Small intestine (tissue), 7 donors: ENCODE measurements around the gene NCKIPSD. TPM values are rescaled to one million over a fixed set of nuclear protein-coding genes. Genes with fewer than 3 reads are reported as not detected.

Source experiments
- DNase-seq, 2 donors: peaks; one replicate each; pipeline versions ENCODE4 v3.0.0 to v3.0.0-alpha.2; 2013
- FAIRE-seq: peaks from 2 replicates; lab custom pipeline; 2012; peaks lifted over from hg19 to GRCh38; lab: Jason Lieb, UNC
- H3K27ac ChIP-seq, 3 donors: one replicate each; pipeline ENCODE4 v1.5.1; 2013; ENCODE audit warnings: low read length in 2 of 3, mild to moderate bottlenecking in 2 of 3, control low read depth in 1 of 3, inconsistent platforms in 1 of 3, low read depth in 1 of 3, moderate library complexity in 1 of 3
- H3K27me3 ChIP-seq, 3 donors: one replicate each; pipeline ENCODE4 v1.6.1; 2013; ENCODE audit warnings: low read length in 3 of 3, inconsistent platforms in 1 of 3; ENCODE audit not compliant: control insufficient read depth in 3 of 3, insufficient read depth in 3 of 3
- H3K36me3 ChIP-seq, 3 donors: one replicate each; pipeline ENCODE4 v1.6.1; 2013; ENCODE audit warnings: low read length in 3 of 3, inconsistent platforms in 1 of 3, low read depth in 1 of 3, mild to moderate bottlenecking in 1 of 3, moderate library complexity in 1 of 3; ENCODE audit not compliant: control insufficient read depth in 3 of 3, insufficient read depth in 2 of 3
- H3K4me1 ChIP-seq, 3 donors: one replicate each; pipeline ENCODE4 v1.6.1; 2013; ENCODE audit warnings: low read length in 2 of 3, inconsistent platforms in 1 of 3, low read depth in 1 of 3, mild to moderate bottlenecking in 1 of 3, moderate library complexity in 1 of 3; ENCODE audit not compliant: control insufficient read depth in 3 of 3, insufficient read depth in 2 of 3
- H3K4me3 ChIP-seq, 3 donors: one replicate each; pipeline ENCODE4 v1.5.1; 2013; ENCODE audit warnings: low read length in 3 of 3, control low read depth in 1 of 3, inconsistent platforms in 1 of 3, low read depth in 1 of 3, mild to moderate bottlenecking in 1 of 3, moderate library complexity in 1 of 3
- H3K9me3 ChIP-seq, 2 donors: one replicate each; pipeline ENCODE4 v1.6.1; 2013; ENCODE audit warnings: low read depth in 1 of 2, low read length in 1 of 2; ENCODE audit not compliant: control insufficient read depth in 2 of 2, insufficient read depth in 1 of 2
- WGBS, 3 donors: extraction: QIAGEN DNeasy Blood & Tissue Kit; methylation state at CpG; one replicate each; pipeline ENCODE4 v1.1.7; 2013; 5-methylcytosine and 5-hydroxymethylcytosine counted together
- polyA plus RNA-seq, 4 donors: library from polyadenylated mRNA; stranded (reverse) in 3 of 4; unstranded in 1 of 4; fragments of 200-250 nt in 3 of 4; fragments of 120-200 nt in 1 of 4; gene quantifications; one replicate each; pipeline versions ENCODE4 v1.2.1 to v1.2.3, GENCODE V29; 2013
- donor health status: healthy with polysubstance abuse.
- donor health status: control.
- donor health status: control.
- donor health status: Bipolar disorder and iron deficiency.
- donor health status: healthy.

Gene NCKIPSD
- polyA plus RNA-seq, 4 donors = 8.9 to 16.7 (median 14.5) TPM

DNA sequence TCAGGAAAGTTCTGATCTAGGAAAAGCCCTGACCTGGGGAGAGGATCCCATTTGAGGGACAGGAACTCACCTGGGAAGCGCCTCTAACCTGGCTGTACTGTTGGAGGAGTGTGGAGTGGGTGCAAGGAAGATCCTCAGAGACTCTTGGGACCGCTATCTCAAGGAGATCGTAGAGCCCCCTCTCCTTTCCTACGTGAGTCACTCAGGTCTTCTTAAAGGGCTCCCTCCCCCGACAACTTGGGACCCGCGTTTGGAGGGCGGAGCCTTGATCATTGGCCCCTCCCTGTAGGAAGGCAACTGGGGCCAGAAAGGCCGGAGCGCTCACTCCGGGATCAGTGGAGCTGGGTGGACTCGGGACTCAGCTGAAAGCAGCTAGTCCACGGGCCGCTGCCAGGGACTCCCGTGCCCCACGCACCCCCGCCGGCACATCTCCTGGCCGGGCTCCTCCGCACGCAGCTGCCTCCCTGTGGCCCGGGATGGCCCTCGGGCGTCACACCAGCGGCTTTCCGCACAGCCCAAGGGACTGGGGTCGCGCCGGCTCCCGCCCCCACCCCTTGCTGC lies 51.0 kb downstream of the NCKIPSD start:
- Histone ChIP-seq H3K4me3 (peak overlapping the region; percentile 73 to 92 (median 80)), H3K27ac (peak overlapping the region in 2 of 3 donors; percentile 65 to 69), H3K36me3 (peaks cover 0 to 39% (median 0%) of the 10 kb centered on the region in 3 donors), H3K4me1 (peaks cover 0 to 21% (median 3%) of the 10 kb centered on the region in 3 donors), H3K27me3 (no peaks in the 10 kb centered on the region), H3K9me3 (no peaks in the 10 kb centered on the region)
- no peak for FAIRE-seq
- peak; percentile 61 for DNase-seq
- WGBS, 3 donors = 3 to 4% (median 3%) methylated on average over 23 to 30 of the region's 30 CpGs

GRCh38 chr3:48633743-48634142 lies 52.0 kb downstream of the NCKIPSD start:
- H3K4me3 ChIP-seq = no peak overlapping the region
- H3K9me3 ChIP-seq = no peaks in the 10 kb centered on the region
- DNase-seq = no peak
- H3K4me1 ChIP-seq = peaks cover 0 to 21% (median 3%) of the 10 kb centered on the region in 3 donors
- no peak for FAIRE-seq
- no peak overlapping the region for H3K27ac ChIP-seq
- 67 to 89% (median 80%) methylated on average over 2 of the region's 2 CpGs for WGBS, 3 donors
- H3K36me3 ChIP-seq = peaks cover 0 to 47% (median 0%) of the 10 kb centered on the region in 3 donors
- no peaks in the 10 kb centered on the region for H3K27me3 ChIP-seq

DNA sequence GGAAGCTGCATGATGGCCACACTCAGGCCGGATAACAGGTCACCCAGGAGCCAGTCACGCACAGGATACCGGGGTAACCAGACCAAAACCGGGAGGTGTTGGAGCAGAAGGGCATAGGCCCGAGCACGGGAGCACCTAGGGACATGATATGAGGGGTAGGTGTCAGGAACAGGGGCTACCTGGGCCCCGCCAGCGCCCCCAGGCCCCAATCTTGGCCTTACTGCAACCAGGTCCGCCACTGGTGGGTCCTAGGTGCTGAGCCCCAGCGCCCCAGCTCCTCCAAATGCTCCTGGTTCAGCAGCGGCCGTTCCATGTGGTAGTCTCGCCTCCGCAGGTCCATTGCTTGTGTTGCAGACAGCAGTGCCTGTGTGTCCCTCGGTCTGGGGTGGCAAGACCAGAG lies 52.5 kb downstream of the NCKIPSD start:
- Histone ChIP-seq H3K27me3 (no peaks in the 10 kb centered on the region), H3K9me3 (no peaks in the 10 kb centered on the region), H3K4me1 (peaks cover 0 to 21% (median 3%) of the 10 kb centered on the region in 3 donors), H3K36me3 (peaks cover 0 to 52% (median 0%) of the 10 kb centered on the region in 3 donors), H3K4me3 (no peak overlapping the region), H3K27ac (no peak overlapping the region)
- no peak for FAIRE-seq
- DNase-seq = no peak
- whole genome bisulfite sequencing, 3 donors = 91 to 97% (median 95%) methylated on average over 15 of the region's 15 CpGs

DNA sequence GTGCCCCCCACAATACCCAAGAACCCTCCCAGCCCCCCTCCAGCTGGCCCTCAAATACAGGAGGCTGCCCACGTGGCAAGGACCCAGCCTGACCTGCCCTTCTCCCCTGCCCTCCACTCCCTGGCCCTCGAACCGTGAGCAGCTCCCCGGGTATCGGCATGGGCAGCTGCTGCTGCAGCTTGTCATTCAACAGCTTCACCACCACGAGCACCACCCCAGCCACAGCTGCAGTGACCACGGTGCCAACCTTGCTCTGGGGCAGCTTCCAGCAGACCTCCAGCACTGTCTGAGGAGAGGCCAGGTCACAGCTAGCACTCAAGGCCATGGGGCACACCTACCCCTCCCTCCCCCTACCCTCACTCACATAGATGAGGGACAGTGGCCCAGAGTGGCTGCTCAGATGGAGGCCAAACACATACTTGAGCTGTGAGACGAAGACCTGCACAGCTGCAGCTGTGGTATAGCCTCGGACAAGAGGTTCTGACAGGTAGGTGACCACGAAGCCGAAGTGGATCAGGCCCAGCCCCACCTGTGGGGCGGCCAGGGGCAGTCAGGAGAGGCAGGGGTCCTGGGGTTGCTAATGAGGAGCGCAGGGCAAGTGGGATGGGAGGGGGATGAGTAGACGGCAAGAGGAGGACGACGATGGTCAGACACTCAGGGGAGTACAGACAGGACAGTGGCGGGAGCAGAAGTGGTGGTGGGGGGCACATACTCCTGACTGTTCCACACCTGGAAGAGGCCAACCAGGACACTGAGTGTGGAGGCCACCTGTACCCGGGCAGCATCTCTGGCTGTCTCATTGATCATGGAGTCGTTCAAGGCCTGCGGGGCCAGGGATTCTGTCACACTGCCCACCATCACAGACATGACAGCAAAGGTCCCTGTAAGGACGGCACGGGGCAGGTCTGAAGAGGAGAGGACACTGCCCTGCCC lies 53.9 kb downstream of the NCKIPSD start:
- DNase-seq (no peak), FAIRE-seq (no peak)
- 89 to 94% (median 90%) methylated on average over 21 to 22 of the region's 22 CpGs for WGBS, 3 donors
- no peaks in the 10 kb centered on the region for H3K9me3 ChIP-seq
- H3K27me3 ChIP-seq = no peaks in the 10 kb centered on the region
- peaks cover 0 to 21% (median 3%) of the 10 kb centered on the region in 3 donors for H3K4me1 ChIP-seq
- H3K4me3 ChIP-seq = no peak overlapping the region
- peaks cover 0 to 67% (median 2%) of the 10 kb centered on the region in 3 donors for H3K36me3 ChIP-seq
- H3K27ac ChIP-seq = no peak overlapping the region

- DNase-seq (no peak), FAIRE-seq (no peak)
- no peak overlapping the region for H3K4me3 ChIP-seq
- peaks cover 0 to 76% (median 6%) of the 10 kb centered on the region in 3 donors for H3K36me3 ChIP-seq
- H3K27me3 ChIP-seq = no peaks in the 10 kb centered on the region
- H3K9me3 ChIP-seq = no peaks in the 10 kb centered on the region
- H3K27ac ChIP-seq = no peak overlapping the region
- peaks cover 0 to 12% (median 0%) of the 10 kb centered on the region in 3 donors for H3K4me1 ChIP-seq
- whole genome bisulfite sequencing, 3 donors = 92 to 97% (median 94%) methylated on average over 12 of the region's 12 CpGs
These were observed 54.9 kb downstream of the NCKIPSD start for GRCh38 chr3:48630833-48631232.

DNA sequence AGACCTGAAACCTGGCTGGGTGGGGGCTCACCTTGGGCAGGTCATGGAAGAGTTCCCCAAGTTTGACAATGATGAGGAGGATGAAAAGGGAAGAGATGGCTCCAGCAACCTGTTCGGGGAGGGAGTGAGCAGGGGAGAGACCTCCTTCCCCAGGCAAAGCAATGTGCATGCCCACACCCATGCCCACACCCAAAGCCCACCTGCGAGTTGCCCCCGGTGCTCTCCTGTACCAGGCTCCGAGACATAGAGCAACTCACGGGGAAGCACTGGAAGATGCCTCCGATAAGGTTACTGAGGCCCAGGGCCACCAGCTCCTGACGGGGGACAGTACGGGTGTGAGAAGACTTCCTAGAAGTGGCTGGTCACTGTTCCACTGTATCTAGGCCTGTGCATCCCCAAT lies 55.3 kb downstream of the NCKIPSD start:
- peaks cover 0 to 80% (median 6%) of the 10 kb centered on the region in 3 donors for H3K36me3 ChIP-seq
- H3K27ac ChIP-seq = no peak overlapping the region
- no peaks in the 10 kb centered on the region for H3K27me3 ChIP-seq
- no peaks in the 10 kb centered on the region for H3K9me3 ChIP-seq
- DNase-seq = no peak
- FAIRE-seq = no peak
- WGBS, 3 donors = 95 to 97% (median 96%) methylated on average over 7 to 8 of the region's 8 CpGs
- peaks cover 0 to 12% (median 0%) of the 10 kb centered on the region in 3 donors for H3K4me1 ChIP-seq
- H3K4me3 ChIP-seq = no peak overlapping the region

GRCh38 chr3:48629894-48630293 lies 55.8 kb downstream of the NCKIPSD start:
- no peaks in the 10 kb centered on the region for H3K27me3 ChIP-seq
- no peak overlapping the region for H3K27ac ChIP-seq
- peaks cover 0 to 12% (median 0%) of the 10 kb centered on the region in 3 donors for H3K4me1 ChIP-seq
- peaks cover 0 to 85% (median 6%) of the 10 kb centered on the region in 3 donors for H3K36me3 ChIP-seq
- DNase-seq (no peak), FAIRE-seq (no peak)
- 97 to 99% (median 98%) methylated on average over 8 to 12 of the region's 12 CpGs for WGBS, 3 donors
- no peaks in the 10 kb centered on the region for H3K9me3 ChIP-seq
- H3K4me3 ChIP-seq = no peak overlapping the region

DNA sequence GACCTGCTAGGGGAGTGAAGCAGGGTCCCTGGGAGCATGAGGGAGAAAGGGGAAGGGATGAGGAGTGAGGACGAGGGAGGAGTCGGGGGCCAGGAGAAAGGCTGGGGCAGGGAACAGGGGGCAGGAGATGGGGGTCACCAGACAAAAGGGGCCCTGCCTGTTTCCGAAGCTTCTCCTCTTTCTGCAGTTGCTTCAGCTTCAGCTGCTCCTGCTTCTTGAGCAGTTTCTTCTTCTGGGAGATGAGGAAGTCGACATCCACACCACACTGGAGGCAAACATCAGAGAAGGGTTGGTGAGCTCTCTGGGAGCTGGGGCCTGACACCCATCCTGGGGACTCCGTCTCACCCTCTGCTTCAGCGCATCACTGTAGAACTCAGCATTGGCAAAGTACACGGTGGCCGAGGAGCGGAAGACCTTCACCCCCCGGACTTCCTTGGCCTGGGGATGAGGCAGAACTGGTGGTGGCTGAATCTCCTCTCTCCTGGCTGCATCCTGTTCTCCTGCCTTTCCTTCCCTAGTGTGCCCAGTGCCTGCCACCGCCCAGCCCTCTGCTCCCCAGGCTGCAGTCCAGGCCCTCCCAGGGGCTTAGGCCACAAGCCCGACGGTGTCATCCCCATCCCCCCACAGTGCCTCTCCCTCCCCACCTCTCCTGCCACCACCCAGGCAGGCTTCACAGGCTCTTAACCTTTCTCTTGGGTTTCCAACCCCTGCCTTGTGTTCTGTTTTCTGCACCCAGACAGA lies 57.3 kb downstream of the NCKIPSD start:
- Histone ChIP-seq H3K36me3 (peaks cover 0 to 92% (median 6%) of the 10 kb centered on the region in 3 donors), H3K9me3 (no peaks in the 10 kb centered on the region), H3K27ac (no peak overlapping the region), H3K27me3 (no peaks in the 10 kb centered on the region), H3K4me3 (no peak overlapping the region), H3K4me1 (peaks cover 0 to 9% (median 0%) of the 10 kb centered on the region in 3 donors)
- WGBS, 3 donors = 86 to 88% (median 86%) methylated on average over 13 of the region's 13 CpGs
- no peak for DNase-seq
- FAIRE-seq = no peak
